Measurements from ENCODE around the gene ANXA8. TPM values are rescaled to one million over a fixed set of nuclear protein-coding genes. Genes with fewer than 3 reads are reported as not detected.
"Not testable (repeated sequence)": the region's sequence is repeated elsewhere in the genome, so short reads cannot be mapped to it uniquely, and the experiment has no call there.

ANXA8 gene
- not detected for total RNA-seq
- 0.25 TPM for total RNA-seq (2013)

DNA sequence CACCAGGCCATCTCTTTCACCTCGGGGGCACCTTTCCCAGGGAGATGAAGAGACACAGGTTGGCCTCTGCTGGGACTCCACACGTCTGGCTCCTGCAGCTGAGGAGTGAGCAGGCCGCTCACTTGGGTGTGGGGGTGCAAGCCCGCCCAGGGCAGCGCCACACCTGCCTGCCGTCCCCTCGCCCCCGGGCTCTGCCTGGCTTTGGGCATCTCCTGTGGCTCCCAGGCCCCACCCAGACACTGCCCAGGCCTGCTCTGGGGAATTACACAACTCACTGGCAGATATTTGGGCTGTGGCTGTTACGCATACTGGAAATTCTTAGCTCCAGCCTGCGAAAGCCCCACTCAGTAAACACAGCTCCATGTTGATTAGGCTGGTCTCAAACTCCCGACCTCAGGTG is at the start of gene ANXA8:
ANXA8 (minus strand) TSS at position 193 of the 400 bp plus-strand sequence; CDS start at position 11, 182 bp downstream.
- H3K9me3 ChIP-seq (ENCODE audit: control insufficient read depth, insufficient read depth, low read length); H3K27me3 ChIP-seq (ENCODE audit: control insufficient read depth, insufficient read depth, low read length); H3K27ac Mint-ChIP-seq; H3K4me3 Mint-ChIP-seq; intact Hi-C loops (cut with micrococcal nuclease); H3K27me3 Mint-ChIP-seq (ENCODE audit: low read depth in 2 of 2); ATAC-seq; DNase-seq; H3K9me3 Mint-ChIP-seq; H3K4me1 ChIP-seq (ENCODE audit: control insufficient read depth, insufficient read depth, low read length); H3K4me3 ChIP-seq (ENCODE audit: low read length); H3K27ac ChIP-seq (ENCODE audit: low read length); H3K4me1 Mint-ChIP-seq; H3K36me3 ChIP-seq (ENCODE audit: control insufficient read depth, insufficient read depth, low read length); H3K36me3 Mint-ChIP-seq: not testable (repeated sequence)
- 98% methylated on average over 8 of the region's 11 CpGs for WGBS (ENCODE audit: insufficient coverage)

DNA sequence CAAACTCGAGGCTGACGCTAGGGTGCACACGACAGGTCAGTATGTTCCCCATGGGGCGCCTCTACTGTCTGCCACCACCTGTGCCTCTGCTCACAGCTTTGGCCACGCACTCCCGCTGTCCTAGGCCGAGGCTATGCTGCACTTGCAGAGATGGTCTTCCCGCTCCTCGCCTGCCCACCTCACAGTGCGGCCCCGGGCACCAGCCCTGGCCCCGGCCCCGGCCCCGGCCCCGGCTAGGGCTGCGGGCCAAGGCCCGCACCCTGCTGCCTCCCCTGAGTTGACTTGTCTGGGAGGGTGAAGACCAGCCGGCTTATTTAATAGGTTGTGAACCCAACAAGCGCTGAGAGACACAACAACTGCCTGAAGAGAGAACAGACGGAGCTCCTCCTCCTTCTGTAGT is 39.6 kb upstream of the ANXA8 start, which contains the start of gene AGAP9:
AGAP9 (minus strand) TSS at position 164 of the 400 bp plus-strand sequence; CDS start at position 52, 112 bp downstream.
- H3K27me3 Mint-ChIP-seq (ENCODE audit: low read depth in 2 of 2); H3K36me3 Mint-ChIP-seq; H3K4me1 ChIP-seq (ENCODE audit: control insufficient read depth, insufficient read depth, low read length); H3K27me3 ChIP-seq (ENCODE audit: control insufficient read depth, insufficient read depth, low read length); H3K36me3 ChIP-seq (ENCODE audit: control insufficient read depth, insufficient read depth, low read length); H3K4me3 ChIP-seq (ENCODE audit: low read length); H3K27ac ChIP-seq (ENCODE audit: low read length); H3K9me3 Mint-ChIP-seq; H3K9me3 ChIP-seq (ENCODE audit: control insufficient read depth, insufficient read depth, low read length); H3K27ac Mint-ChIP-seq; ATAC-seq; DNase-seq; H3K4me1 Mint-ChIP-seq; intact Hi-C loops (cut with micrococcal nuclease); H3K4me3 Mint-ChIP-seq: not testable (repeated sequence)
- WGBS (ENCODE audit: insufficient coverage): no CpG with 5 or more reads among the region's 20 CpGs

DNA sequence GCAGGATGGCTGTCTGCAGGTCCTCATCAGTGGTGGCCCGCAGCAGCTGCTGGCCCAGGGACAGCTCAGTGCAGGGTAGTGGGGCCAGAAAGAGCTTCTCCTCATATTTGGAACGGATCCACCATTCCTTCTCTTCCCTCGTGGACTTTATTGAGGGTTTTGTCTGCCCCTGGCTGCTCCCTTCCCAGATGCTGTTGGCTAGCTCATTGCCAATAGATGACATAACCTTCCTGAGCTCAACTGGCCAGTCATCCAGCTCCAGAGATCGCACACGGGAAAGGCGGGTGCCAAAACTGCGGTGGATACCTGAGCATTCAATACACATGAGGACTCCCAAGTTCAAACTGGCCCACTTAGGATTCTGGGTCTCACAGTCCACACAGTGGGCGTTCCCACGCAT is 18.4 kb upstream of the ANXA8 start:
- H3K4me3 ChIP-seq (ENCODE audit: low read length); H3K36me3 ChIP-seq (ENCODE audit: control insufficient read depth, insufficient read depth, low read length); H3K4me1 Mint-ChIP-seq; H3K9me3 ChIP-seq (ENCODE audit: control insufficient read depth, insufficient read depth, low read length); ATAC-seq; DNase-seq; H3K27me3 Mint-ChIP-seq (ENCODE audit: low read depth in 2 of 2); H3K9me3 Mint-ChIP-seq; H3K27ac Mint-ChIP-seq; H3K36me3 Mint-ChIP-seq; H3K4me1 ChIP-seq (ENCODE audit: control insufficient read depth, insufficient read depth, low read length); H3K27me3 ChIP-seq (ENCODE audit: control insufficient read depth, insufficient read depth, low read length); H3K27ac ChIP-seq (ENCODE audit: low read length); H3K4me3 Mint-ChIP-seq; intact Hi-C loops (cut with micrococcal nuclease): not testable (repeated sequence)
- WGBS (ENCODE audit: insufficient coverage): no CpG with 5 or more reads among the region's 9 CpGs

DNA sequence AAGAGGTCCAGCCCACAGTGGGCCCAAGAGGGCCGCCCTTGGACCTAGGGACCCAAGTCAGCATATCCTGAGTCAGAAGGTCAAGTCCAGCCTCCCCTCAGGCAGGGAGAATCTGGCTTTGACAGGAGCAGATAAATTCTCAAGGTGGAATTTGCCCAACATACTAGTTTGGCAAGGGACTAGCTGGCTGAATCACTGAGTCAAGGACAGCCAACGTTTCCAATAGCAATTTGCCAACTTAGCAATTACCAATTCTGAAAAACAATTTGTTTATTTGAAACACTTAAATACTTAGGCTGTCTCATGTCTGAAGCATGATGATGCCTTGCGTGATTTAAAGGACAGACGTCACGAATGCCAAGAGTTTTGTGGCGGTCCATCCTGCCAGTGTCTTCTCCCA is 10.3 kb upstream of the ANXA8 start:
- WGBS (ENCODE audit: insufficient coverage): no CpG with 5 or more reads among the region's 6 CpGs
- H3K9me3 ChIP-seq (ENCODE audit: control insufficient read depth, insufficient read depth, low read length); H3K27me3 ChIP-seq (ENCODE audit: control insufficient read depth, insufficient read depth, low read length); H3K9me3 Mint-ChIP-seq; H3K4me1 ChIP-seq (ENCODE audit: control insufficient read depth, insufficient read depth, low read length); ATAC-seq; H3K4me1 Mint-ChIP-seq; H3K27ac ChIP-seq (ENCODE audit: low read length); H3K36me3 Mint-ChIP-seq; H3K27ac Mint-ChIP-seq; H3K36me3 ChIP-seq (ENCODE audit: control insufficient read depth, insufficient read depth, low read length); H3K4me3 Mint-ChIP-seq; DNase-seq; H3K27me3 Mint-ChIP-seq (ENCODE audit: low read depth in 2 of 2); H3K4me3 ChIP-seq (ENCODE audit: low read length); intact Hi-C loops (cut with micrococcal nuclease): not testable (repeated sequence)

DNA sequence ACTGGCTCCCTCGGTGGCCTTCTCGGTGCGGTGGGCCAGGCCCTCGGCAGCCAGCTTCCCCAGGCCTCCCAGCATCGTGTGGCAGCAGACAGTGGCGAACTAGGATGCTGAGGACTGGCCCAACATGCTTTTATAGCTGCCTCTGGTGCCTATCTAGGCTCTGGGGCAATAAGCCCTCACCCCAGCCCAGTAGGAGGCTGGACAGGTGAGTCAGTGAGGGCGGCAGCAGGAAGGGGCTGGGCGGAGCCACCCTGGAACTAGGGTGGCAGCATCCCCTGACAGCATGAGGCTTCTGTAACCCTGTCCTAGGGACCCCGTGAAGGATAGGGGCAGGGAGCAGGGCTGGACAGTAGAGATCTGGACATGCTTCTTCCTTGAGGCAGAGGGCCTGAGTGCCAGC is 7.7 kb upstream of the ANXA8 start, which contains the start of gene FAM25G:
FAM25G (minus strand) TSS at position 101 of the 400 bp plus-strand sequence; CDS start at position 75, 26 bp downstream.
- H3K36me3 Mint-ChIP-seq; H3K4me1 Mint-ChIP-seq; intact Hi-C loops (cut with micrococcal nuclease); H3K36me3 ChIP-seq (ENCODE audit: control insufficient read depth, insufficient read depth, low read length); ATAC-seq; H3K4me3 ChIP-seq (ENCODE audit: low read length); DNase-seq; H3K4me1 ChIP-seq (ENCODE audit: control insufficient read depth, insufficient read depth, low read length); H3K4me3 Mint-ChIP-seq; H3K9me3 Mint-ChIP-seq; H3K27me3 ChIP-seq (ENCODE audit: control insufficient read depth, insufficient read depth, low read length); H3K27ac ChIP-seq (ENCODE audit: low read length); H3K9me3 ChIP-seq (ENCODE audit: control insufficient read depth, insufficient read depth, low read length); H3K27ac Mint-ChIP-seq; H3K27me3 Mint-ChIP-seq (ENCODE audit: low read depth in 2 of 2): not testable (repeated sequence)
- no CpG with 5 or more reads among the region's 9 CpGs for WGBS (ENCODE audit: insufficient coverage)

GRCh38 chr10:47489630-47490029 is 5.7 kb upstream of the ANXA8 start:
- no CpG with 5 or more reads among the region's 7 CpGs for WGBS (ENCODE audit: insufficient coverage)
- ATAC-seq; H3K4me3 Mint-ChIP-seq; H3K36me3 ChIP-seq (ENCODE audit: control insufficient read depth, insufficient read depth, low read length); H3K4me1 ChIP-seq (ENCODE audit: control insufficient read depth, insufficient read depth, low read length); H3K9me3 Mint-ChIP-seq; H3K27ac ChIP-seq (ENCODE audit: low read length); H3K9me3 ChIP-seq (ENCODE audit: control insufficient read depth, insufficient read depth, low read length); H3K27me3 Mint-ChIP-seq (ENCODE audit: low read depth in 2 of 2); H3K27me3 ChIP-seq (ENCODE audit: control insufficient read depth, insufficient read depth, low read length); H3K27ac Mint-ChIP-seq; H3K4me1 Mint-ChIP-seq; intact Hi-C loops (cut with micrococcal nuclease); H3K36me3 Mint-ChIP-seq; DNase-seq; H3K4me3 ChIP-seq (ENCODE audit: low read length): not testable (repeated sequence)

DNA sequence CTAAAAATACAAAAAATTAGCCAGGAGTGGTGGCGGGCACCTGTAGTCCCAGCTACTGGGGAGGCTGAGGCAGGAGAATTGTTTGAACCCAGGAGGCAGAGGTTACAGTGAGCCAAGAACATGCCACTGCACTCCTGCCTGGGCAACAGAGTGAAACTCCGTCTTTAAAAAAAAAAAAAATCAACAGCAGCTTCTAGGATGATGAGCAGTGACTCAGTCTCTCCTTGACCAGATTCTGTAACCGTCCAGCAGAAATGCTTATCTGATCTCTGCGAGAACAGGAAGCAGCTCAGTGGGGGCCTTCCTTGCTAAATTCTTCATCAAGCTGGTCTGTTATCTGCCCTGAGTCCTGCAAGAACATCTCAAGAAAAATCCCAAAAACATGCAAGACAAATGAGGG is 2.0 kb upstream of the ANXA8 start:
- intact Hi-C loops (cut with micrococcal nuclease); H3K9me3 ChIP-seq (ENCODE audit: control insufficient read depth, insufficient read depth, low read length); DNase-seq; H3K4me1 Mint-ChIP-seq; H3K27me3 ChIP-seq (ENCODE audit: control insufficient read depth, insufficient read depth, low read length); H3K36me3 ChIP-seq (ENCODE audit: control insufficient read depth, insufficient read depth, low read length); H3K27ac ChIP-seq (ENCODE audit: low read length); H3K4me3 Mint-ChIP-seq; H3K9me3 Mint-ChIP-seq; ATAC-seq; H3K4me3 ChIP-seq (ENCODE audit: low read length); H3K36me3 Mint-ChIP-seq; H3K27ac Mint-ChIP-seq; H3K4me1 ChIP-seq (ENCODE audit: control insufficient read depth, insufficient read depth, low read length); H3K27me3 Mint-ChIP-seq (ENCODE audit: low read depth in 2 of 2): not testable (repeated sequence)
- no CpG with 5 or more reads among the region's 4 CpGs for WGBS (ENCODE audit: insufficient coverage)

- H3K4me3 ChIP-seq (ENCODE audit: low read length); H3K27ac Mint-ChIP-seq; H3K9me3 Mint-ChIP-seq; H3K27me3 ChIP-seq (ENCODE audit: control insufficient read depth, insufficient read depth, low read length); H3K27me3 Mint-ChIP-seq (ENCODE audit: low read depth in 2 of 2); intact Hi-C loops (cut with micrococcal nuclease); H3K36me3 ChIP-seq (ENCODE audit: control insufficient read depth, insufficient read depth, low read length); H3K4me1 ChIP-seq (ENCODE audit: control insufficient read depth, insufficient read depth, low read length); ATAC-seq; H3K36me3 Mint-ChIP-seq; H3K9me3 ChIP-seq (ENCODE audit: control insufficient read depth, insufficient read depth, low read length); H3K4me3 Mint-ChIP-seq; H3K4me1 Mint-ChIP-seq; DNase-seq; H3K27ac ChIP-seq (ENCODE audit: low read length): not testable (repeated sequence)
- 96% methylated on average over 8 of the region's 11 CpGs for whole genome bisulfite sequencing (ENCODE audit: insufficient coverage)
Measured at GRCh38 chr10:47484786-47485185, 871 bp upstream of the ANXA8 start.
